H1 (cell line): ENCODE data around the gene S1PR3. TPM values are rescaled to one million over a fixed set of nuclear protein-coding genes. Genes with fewer than 3 reads are reported as not detected.

ENCODE experiments used
- CTCF ChIA-PET: fragments of 300-600 bp; sonication (Branson Sonifier 250); formaldehyde crosslinking; loops from one replicate; lab custom pipeline; 2021; ENCODE audit not compliant: partially characterized antibody; lab: Charles Lee
- POLR2A ChIA-PET: fragments of 300-600 bp; sonication (Branson Sonifier 250); formaldehyde crosslinking; loops from one replicate; lab custom pipeline; 2021; ENCODE audit warnings: inconsistent platforms; ENCODE audit not compliant: partially characterized antibody; lab: Charles Lee
- DNase-seq, 2 experiments: peaks; one replicate each; pipeline versions ENCODE4 v3.0.0 to v3.0.0-alpha.2; 2010 to 2022; ENCODE audit warnings: low spot score in 2 of 2, low read depth in 1 of 2, mixed read lengths in 1 of 2
- FAIRE-seq: peaks from 2 replicates; lab custom pipeline; 2011; peaks lifted over from hg19 to GRCh38; lab: Jason Lieb, UNC
- H2AFZ ChIP-seq: 2 replicates; pipeline ENCODE4 v1.8.1; 2012; ENCODE audit warnings: low read length, inconsistent platforms
- H2AK5ac ChIP-seq: 2 replicates; pipeline ENCODE4 v1.6.1; 2013; ENCODE audit warnings: low read depth, low read length
- H2BK120ac ChIP-seq: replicated peaks from 2 replicates; pipeline ENCODE3; 2013; ENCODE audit warnings: low read depth, low read length, inconsistent platforms
- H2BK12ac ChIP-seq: 2 replicates; pipeline ENCODE4 v1.6.1; 2013; ENCODE audit warnings: low read depth, low read length
- H2BK15ac ChIP-seq: 2 replicates; pipeline ENCODE4 v1.6.1; 2013; ENCODE audit warnings: low read length
- H2BK20ac ChIP-seq: 2 replicates; pipeline ENCODE4 v1.6.1; 2013; ENCODE audit warnings: low read length
- H2BK5ac ChIP-seq: 2 replicates; pipeline ENCODE4 v1.6.1; 2013; ENCODE audit warnings: low read depth, low read length
- H3K14ac ChIP-seq: 2 replicates; pipeline ENCODE4 v1.6.1; 2013; ENCODE audit warnings: inconsistent platforms; ENCODE audit not compliant: insufficient read length
- H3K18ac ChIP-seq: 2 replicates; pipeline ENCODE4 v1.6.1; 2013; ENCODE audit warnings: low read length; ENCODE audit errors: extremely low read depth
- H3K23ac ChIP-seq: 2 replicates; pipeline ENCODE4 v1.6.1; 2013; ENCODE audit warnings: inconsistent platforms; ENCODE audit not compliant: insufficient read length
- H3K23me2 ChIP-seq: 2 replicates; pipeline ENCODE4 v1.6.1; 2013; ENCODE audit warnings: low read depth, low read length
- H3K27ac ChIP-seq: 2 replicates; pipeline ENCODE4 v1.6.1; 2011; ENCODE audit warnings: low read depth, low read length, inconsistent platforms
- H3K27me3 ChIP-seq, 4 experiments: replicated peaks in 1 of 4; 1 replicate in 1 of 4; 2 replicates in 3 of 4; pipeline versions ENCODE4 v1.6.1 to v1.8.1; 2011 to 2013; ENCODE audit warnings: low read length in 3 of 4, mild to moderate bottlenecking in 3 of 4, inconsistent platforms in 2 of 4, mixed read lengths in 2 of 4, moderate library complexity in 1 of 4; ENCODE audit not compliant: control insufficient read depth in 3 of 4, insufficient read depth in 3 of 4; ENCODE audit errors: extremely low read depth in 1 of 4
- H3K36me3 ChIP-seq, 4 experiments: 2 replicates each; pipeline versions ENCODE4 v1.6.1 to v1.8.1; 2011 to 2013; ENCODE audit warnings: mild to moderate bottlenecking in 4 of 4, low read length in 3 of 4, moderate library complexity in 2 of 4, control low read depth in 1 of 4, inconsistent platforms in 1 of 4; ENCODE audit not compliant: insufficient read depth in 4 of 4, control insufficient read depth in 2 of 4
- H3K4ac ChIP-seq: replicated peaks from 2 replicates; pipeline ENCODE3; 2013; ENCODE audit warnings: low read length, low read depth, mixed read lengths, inconsistent platforms; ENCODE audit not compliant: insufficient read length
- H3K4me1 ChIP-seq, 4 experiments: replicated peaks in 1 of 4; 1 replicate in 1 of 4; 2 replicates in 3 of 4; pipeline versions ENCODE4 v1.6.1 to v1.8.1; 2011 to 2013; ENCODE audit warnings: low read length in 3 of 4, inconsistent platforms in 2 of 4, mixed read lengths in 1 of 4; ENCODE audit not compliant: insufficient read depth in 4 of 4, control insufficient read depth in 3 of 4
- H3K4me2 ChIP-seq, 2 experiments: 2 replicates each; pipeline versions ENCODE4 v1.6.1 to v1.8.1; 2011 to 2013; ENCODE audit warnings: low read depth in 2 of 2, low read length in 2 of 2, control low read depth in 1 of 2, inconsistent platforms in 1 of 2, mild to moderate bottlenecking in 1 of 2; ENCODE audit not compliant: insufficient read depth in 1 of 2
- H3K4me3 ChIP-seq, 4 experiments: fragments of 200-600, 300-600 bp in 1 of 4; sonication (generic), shearing (Covaris generic), sonication (Bioruptor Twin) in 1 of 4; 2 replicates each; pipeline versions ENCODE4 v1.5.1 to v1.8.1; 2011 to 2016; ENCODE audit warnings: low read length in 4 of 4, low read depth in 3 of 4, control low read depth in 2 of 4, inconsistent platforms in 2 of 4, mild to moderate bottlenecking in 2 of 4, mixed read lengths in 1 of 4, moderate library complexity in 1 of 4; ENCODE audit not compliant: insufficient read depth in 2 of 4; ENCODE audit errors: extremely low read depth in 1 of 4
- H3K56ac ChIP-seq: replicated peaks from 2 replicates; pipeline ENCODE3; 2013; ENCODE audit warnings: low read depth, mild to moderate bottlenecking, mixed read lengths, low read length, inconsistent platforms; ENCODE audit not compliant: insufficient read length
- H3K79me1 ChIP-seq: 2 replicates; pipeline ENCODE4 v1.6.1; 2013; ENCODE audit warnings: low read depth, low read length, control low read depth
- H3K79me2 ChIP-seq, 2 experiments: 2 replicates each; pipeline versions ENCODE4 v1.6.1 to v1.8.1; 2012 to 2013; ENCODE audit warnings: low read length in 2 of 2, mild to moderate bottlenecking in 2 of 2, inconsistent platforms in 1 of 2; ENCODE audit not compliant: insufficient read depth in 2 of 2, control insufficient read depth in 1 of 2
- H3K9ac ChIP-seq, 4 experiments: replicated peaks in 1 of 4; 1 replicate in 1 of 4; 2 replicates in 3 of 4; pipeline versions ENCODE4 v1.6.1 to v1.8.1; 2011 to 2013; ENCODE audit warnings: low read depth in 3 of 4, low read length in 3 of 4, control low read depth in 2 of 4, mild to moderate bottlenecking in 2 of 4, moderate library complexity in 2 of 4, inconsistent platforms in 1 of 4; ENCODE audit errors: extremely low read depth in 1 of 4
- H3K9me3 ChIP-seq, 2 experiments: 2 replicates each; pipeline versions ENCODE4 v1.6.1 to v1.8.1; 2012 to 2013; ENCODE audit warnings: mild to moderate bottlenecking in 2 of 2, moderate library complexity in 2 of 2, control low read depth in 1 of 2, inconsistent platforms in 1 of 2, low read depth in 1 of 2, low read length in 1 of 2, mixed read lengths in 1 of 2; ENCODE audit not compliant: insufficient read depth in 2 of 2
- H4K20me1 ChIP-seq, 2 experiments: replicated peaks in 1 of 2; 2 replicates each; pipeline versions ENCODE3 to v1.8.1; 2011 to 2013; ENCODE audit warnings: inconsistent platforms in 2 of 2, low read length in 2 of 2, mild to moderate bottlenecking in 1 of 2; ENCODE audit not compliant: insufficient read depth in 2 of 2, control insufficient read depth in 1 of 2
- H4K5ac ChIP-seq: 2 replicates; pipeline ENCODE4 v1.6.1; 2013; ENCODE audit warnings: low read length, low read depth, mixed read lengths, inconsistent platforms; ENCODE audit not compliant: insufficient read length
- H4K8ac ChIP-seq: 2 replicates; pipeline ENCODE4 v1.8.0; 2013; ENCODE audit warnings: mild to moderate bottlenecking, moderate library complexity, low read length, inconsistent platforms; ENCODE audit not compliant: insufficient read depth; ENCODE audit errors: extremely low read depth
- H4K91ac ChIP-seq: replicated peaks from 2 replicates; pipeline ENCODE3; 2013; ENCODE audit warnings: low read length, mixed read lengths, inconsistent platforms; ENCODE audit not compliant: insufficient read length
- CBX5 ChIP-seq: fragments of 300-800, 300-1000 bp; sonication (generic); IDR thresholded peaks from 2 replicates; pipeline ENCODE4 v1.7.1; 2016; ENCODE audit warnings: antibody characterized with exemption, low read length, low read depth
- KDM1A ChIP-seq: fragments of 200-600, 300-600 bp; sonication (generic); IDR thresholded peaks from 2 replicates; pipeline ENCODE4 v1.7.1; 2016; ENCODE audit warnings: mild to moderate bottlenecking, low read length, borderline replicate concordance
- PHF8 ChIP-seq: fragments of 200-600 bp; sonication (generic); conservative IDR thresholded peaks from 2 replicates; pipeline ENCODE4 v1.7.1; 2012; ENCODE audit warnings: low read depth, mild to moderate bottlenecking, inconsistent platforms, low read length, moderate library complexity
- WGBS, 2 experiments: shearing (Covaris generic) in 1 of 2; methylation state at CpG; one replicate each; pipeline versions ENCODE4 v1.1.6 to v1.1.7; 2013 to 2015; ENCODE audit warnings: low lambda C conversion rate in 2 of 2, mixed read lengths in 2 of 2, inconsistent platforms in 1 of 2, low coverage in 1 of 2, missing lambda C conversion rate in 1 of 2; ENCODE audit not compliant: insufficient replicate concordance in 2 of 2, insufficient coverage in 1 of 2, insufficient read length in 1 of 2; ENCODE audit errors: extremely low coverage in 1 of 2, missing lambda C conversion rate in 1 of 2; 5-methylcytosine and 5-hydroxymethylcytosine counted together
- polyA plus RNA-seq, 7 experiments: library from polyadenylated mRNA; depleted of rRNA in 3 of 7; stranded (reverse) in 5 of 7; unstranded in 2 of 7; fragments of >200 nt in 5 of 7; fragments of 200-250 nt in 2 of 7; gene quantifications; 1 replicate in 5 of 7; 2 replicates in 1 of 7; 4 replicates in 1 of 7; pipeline versions ENCODE4 v1.2.1 to v1.2.3, GENCODE V29; 2011 to 2013; ENCODE audit warnings: missing spikeins in 2 of 7, mixed read lengths in 2 of 7
- total RNA-seq: library from RNA; stranded (reverse); fragmentation: NEBNext Ultra II Directional; extraction: Animal tissue kit (Norgen Biotek cat#: 25700); gene quantifications from 2 replicates; pipeline ENCODE4 v1.2.1, GENCODE V29; 2021

The S1PR3 gene
- total and polyA plus RNA-seq, 2 of the 8 experiments (the other 6 are each of a cell fraction or from before 2014, with no cell fraction given): 3.7 to 6.4 TPM

GRCh38 chr9:89046832-89047231 lies 55.6 kb downstream of the S1PR3 start:
- Histone ChIP-seq H2AK5ac (no peak overlapping the region), H3K9me3 (no peaks in the 10 kb centered on the region), H2BK15ac (no peak overlapping the region), H2BK12ac (no peak overlapping the region), H3K4ac (no peak overlapping the region), H3K79me2 (no peaks in the 10 kb centered on the region), H2BK20ac (no peak overlapping the region), H3K79me1 (no peaks in the 10 kb centered on the region), H3K23ac (no peak overlapping the region), H3K14ac (no peak overlapping the region), H3K23me2 (no peaks in the 10 kb centered on the region), H3K4me1 (no peaks in the 10 kb centered on the region), H3K36me3 (no peaks in the 10 kb centered on the region), H3K27ac (no peak overlapping the region), H4K91ac (no peak overlapping the region), H2BK5ac (no peak overlapping the region), H3K27me3 (no peaks in the 10 kb centered on the region), H4K20me1 (no peaks in the 10 kb centered on the region), H2AFZ (no peak overlapping the region), H2BK120ac (no peak overlapping the region), H3K9ac (no peak overlapping the region), H3K18ac (no peak overlapping the region), H3K4me3 (no peak overlapping the region), H3K56ac (no peak overlapping the region), H4K8ac (no peak overlapping the region), H4K5ac (no peak overlapping the region), H3K4me2 (no peak overlapping the region)
- TF ChIP-seq PHF8 (no peak), CBX5 (no peak), KDM1A (no peak)
- whole genome bisulfite sequencing, 2 experiments: 87% methylated on average over 2 of the region's 2 CpGs; no CpG with 5 or more reads in 1 of the 2 experiments
- ChIA-PET POLR2A (no interaction called here), CTCF (interaction anchor here (1.1 to 1.4 kb wide), 2 partner anchors 32 to 190 kb away, joined by 3 to 4 read pairs; no protein-coding TSS in a partner anchor)
- DNase-seq (no peak), FAIRE-seq (no peak)
